ENCODE results near the gene SOX4. TPM values are rescaled to one million over a fixed set of nuclear protein-coding genes. Genes with fewer than 3 reads are reported as not detected.

Gene SOX4
- total RNA-seq, 1 experiment from 2014 or later: 77.3 TPM

DNA sequence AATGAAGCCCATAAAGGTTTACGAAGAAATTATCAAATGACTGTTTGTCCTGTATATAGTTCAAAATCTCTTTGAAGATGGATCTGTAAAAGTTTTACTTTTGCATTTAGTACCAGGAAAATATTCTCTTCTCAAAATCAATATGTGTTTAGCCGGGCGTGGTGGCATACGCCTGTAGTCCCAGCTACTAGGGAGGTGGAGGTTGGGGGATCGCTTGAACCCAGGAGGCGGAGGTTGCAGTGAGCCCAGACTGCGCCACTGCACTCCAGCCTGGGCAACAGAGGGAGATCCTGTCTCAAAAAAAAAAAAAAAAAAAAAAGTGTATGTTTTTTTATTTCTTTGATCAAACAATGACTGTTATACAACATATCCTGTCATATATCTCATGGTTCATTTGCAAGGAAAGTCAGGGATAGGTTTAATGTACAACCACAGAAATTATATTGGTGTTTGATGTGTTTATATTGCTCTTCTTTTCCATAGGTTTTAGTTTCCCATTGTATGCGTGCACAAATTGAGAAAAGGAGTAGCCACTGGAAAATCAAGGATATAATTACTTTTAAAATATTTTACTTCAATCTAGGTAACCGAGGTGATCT, 40.1 kb downstream of the SOX4 start:
- Mint-ChIP-seq H3K36me3 (ENCODE audit: insufficient read depth, unreplicated experiment) (no peaks in the 10 kb centered on the region), H3K27me3 (ENCODE audit: insufficient read depth, unreplicated experiment) (no peaks in the 10 kb centered on the region), H3K4me1 (ENCODE audit: low read depth, unreplicated experiment) (peaks cover 6% of the 10 kb centered on the region), H3K9me3 (ENCODE audit: unreplicated experiment) (no peaks in the 10 kb centered on the region), H3K4me3 (ENCODE audit: unreplicated experiment) (no peak overlapping the region), H3K27ac (ENCODE audit: unreplicated experiment) (no peak overlapping the region)
- intact Hi-C loops (cut with micrococcal nuclease; ENCODE audit: unreplicated experiment): no loop called here
- no peak for DNase-seq
- Histone ChIP-seq H3K9me3 (no peaks in the 10 kb centered on the region), H3K36me3 (ENCODE audit: control insufficient read depth, insufficient read depth, low read length) (no peaks in the 10 kb centered on the region), H3K27me3 (replicated peaks; ENCODE audit: control insufficient read depth, insufficient read depth, low read length) (no peaks in the 10 kb centered on the region), H3K4me1 (no peaks in the 10 kb centered on the region), H3K4me3 (ENCODE audit: low read depth, low read length) (no peak overlapping the region)
- TF ChIP-seq, protein P1, sequence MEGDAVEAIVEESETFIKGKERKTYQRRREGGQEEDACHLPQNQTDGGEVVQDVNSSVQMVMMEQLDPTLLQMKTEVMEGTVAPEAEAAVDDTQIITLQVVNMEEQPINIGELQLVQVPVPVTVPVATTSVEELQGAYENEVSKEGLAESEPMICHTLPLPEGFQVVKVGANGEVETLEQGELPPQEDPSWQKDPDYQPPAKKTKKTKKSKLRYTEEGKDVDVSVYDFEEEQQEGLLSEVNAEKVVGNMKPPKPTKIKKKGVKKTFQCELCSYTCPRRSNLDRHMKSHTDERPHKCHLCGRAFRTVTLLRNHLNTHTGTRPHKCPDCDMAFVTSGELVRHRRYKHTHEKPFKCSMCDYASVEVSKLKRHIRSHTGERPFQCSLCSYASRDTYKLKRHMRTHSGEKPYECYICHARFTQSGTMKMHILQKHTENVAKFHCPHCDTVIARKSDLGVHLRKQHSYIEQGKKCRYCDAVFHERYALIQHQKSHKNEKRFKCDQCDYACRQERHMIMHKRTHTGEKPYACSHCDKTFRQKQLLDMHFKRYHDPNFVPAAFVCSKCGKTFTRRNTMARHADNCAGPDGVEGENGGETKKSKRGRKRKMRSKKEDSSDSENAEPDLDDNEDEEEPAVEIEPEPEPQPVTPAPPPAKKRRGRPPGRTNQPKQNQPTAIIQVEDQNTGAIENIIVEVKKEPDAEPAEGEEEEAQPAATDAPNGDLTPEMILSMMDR (IDR thresholded peaks at IDR 0.05; ENCODE audit: insufficient read depth in 1 of 2, low read depth in 1 of 2, low read length in 1 of 2, severe bottlenecking in 1 of 2, unreplicated experiment in 1 of 2): no peak
- no TSS peak for BruUV-seq (replicated peaks)
- CTCF ChIA-PET: no interaction called here
- POLR2A ChIA-PET: no interaction called here

DNA sequence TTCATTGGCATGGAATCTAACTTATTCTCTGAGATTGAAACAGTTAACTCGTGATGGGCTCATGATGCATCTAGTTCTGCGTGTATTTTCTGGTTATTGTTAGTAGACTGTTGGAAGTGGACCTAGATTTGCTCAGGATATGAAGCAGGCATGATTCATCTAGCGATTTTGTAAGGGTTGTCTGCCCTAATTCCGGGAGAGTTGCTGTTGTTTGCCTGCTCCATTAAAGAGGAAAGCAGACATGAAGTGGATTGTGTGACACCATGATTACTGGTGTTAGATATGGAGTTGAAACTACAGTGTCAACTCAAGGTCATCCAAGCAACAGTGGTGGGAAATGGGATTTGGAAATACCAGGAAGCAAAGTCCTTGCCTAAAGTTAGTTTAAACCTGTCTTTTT, 41.0 kb downstream of the SOX4 start:
- intact Hi-C loops (cut with micrococcal nuclease; ENCODE audit: unreplicated experiment): no loop called here
- DNase-seq: no peak
- no peak overlapping the region for H3K4me3 ChIP-seq (ENCODE audit: low read depth, low read length)
- no peak overlapping the region for H3K4me3 Mint-ChIP-seq (ENCODE audit: unreplicated experiment)
- H3K27me3 ChIP-seq (replicated peaks; ENCODE audit: control insufficient read depth, insufficient read depth, low read length): no peaks in the 10 kb centered on the region
- no peaks in the 10 kb centered on the region for H3K36me3 ChIP-seq (ENCODE audit: control insufficient read depth, insufficient read depth, low read length)
- CTCF ChIA-PET: no interaction called here
- POLR2A ChIA-PET: no interaction called here
- no peaks in the 10 kb centered on the region for H3K4me1 ChIP-seq
- peaks cover 6% of the 10 kb centered on the region for H3K4me1 Mint-ChIP-seq (ENCODE audit: low read depth, unreplicated experiment)
- BruUV-seq (replicated peaks): no TSS peak
- TF ChIP-seq, protein P1 (IDR thresholded peaks at IDR 0.05; ENCODE audit: insufficient read depth in 1 of 2, low read depth in 1 of 2, low read length in 1 of 2, severe bottlenecking in 1 of 2, unreplicated experiment in 1 of 2): no peak
- no peaks in the 10 kb centered on the region for H3K9me3 ChIP-seq
- H3K27ac Mint-ChIP-seq (ENCODE audit: unreplicated experiment): no peak overlapping the region
- no peaks in the 10 kb centered on the region for H3K9me3 Mint-ChIP-seq (ENCODE audit: unreplicated experiment)
- H3K27me3 Mint-ChIP-seq (ENCODE audit: insufficient read depth, unreplicated experiment): no peaks in the 10 kb centered on the region
- no peaks in the 10 kb centered on the region for H3K36me3 Mint-ChIP-seq (ENCODE audit: insufficient read depth, unreplicated experiment)

DNA sequence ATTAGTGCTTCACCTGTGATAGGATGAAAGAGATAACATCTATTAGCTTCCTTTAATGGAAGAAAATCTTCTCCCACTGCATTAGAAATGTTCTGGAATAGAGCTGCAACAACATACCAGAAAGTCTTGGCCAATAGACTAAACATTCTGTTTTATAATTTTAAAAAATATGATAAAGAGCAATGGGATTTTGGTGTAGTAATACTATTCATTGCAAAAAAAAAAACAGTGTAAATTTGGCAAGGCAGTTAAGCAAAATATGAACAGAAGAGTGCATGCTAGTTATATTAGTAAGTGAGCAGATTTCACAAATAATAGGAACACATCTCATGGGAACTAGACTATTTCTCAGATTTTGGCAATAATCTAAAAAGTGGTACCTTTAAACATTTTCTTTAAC, 43.3 kb downstream of the SOX4 start:
- TF ChIP-seq, protein P1 (IDR thresholded peaks at IDR 0.05; ENCODE audit: insufficient read depth in 1 of 2, low read depth in 1 of 2, low read length in 1 of 2, severe bottlenecking in 1 of 2, unreplicated experiment in 1 of 2): no peak
- Mint-ChIP-seq H3K27ac (ENCODE audit: unreplicated experiment) (no peak overlapping the region), H3K9me3 (ENCODE audit: unreplicated experiment) (no peaks in the 10 kb centered on the region), H3K27me3 (ENCODE audit: insufficient read depth, unreplicated experiment) (no peaks in the 10 kb centered on the region), H3K36me3 (ENCODE audit: insufficient read depth, unreplicated experiment) (no peaks in the 10 kb centered on the region), H3K4me3 (ENCODE audit: unreplicated experiment) (no peak overlapping the region), H3K4me1 (ENCODE audit: low read depth, unreplicated experiment) (no peaks in the 10 kb centered on the region)
- H3K4me3 ChIP-seq (ENCODE audit: low read depth, low read length): no peak overlapping the region
- DNase-seq: no peak
- intact Hi-C loops (cut with micrococcal nuclease; ENCODE audit: unreplicated experiment): no loop called here
- no peaks in the 10 kb centered on the region for H3K27me3 ChIP-seq (replicated peaks; ENCODE audit: control insufficient read depth, insufficient read depth, low read length)
- no peaks in the 10 kb centered on the region for H3K9me3 ChIP-seq
- POLR2A ChIA-PET: no interaction called here
- CTCF ChIA-PET: no interaction called here
- H3K4me1 ChIP-seq: no peaks in the 10 kb centered on the region
- BruUV-seq (replicated peaks): no TSS peak
- H3K36me3 ChIP-seq (ENCODE audit: control insufficient read depth, insufficient read depth, low read length): no peaks in the 10 kb centered on the region

Measured in Caco-2 (cell line).